ENCODE data around the gene RRP8.

DNA sequence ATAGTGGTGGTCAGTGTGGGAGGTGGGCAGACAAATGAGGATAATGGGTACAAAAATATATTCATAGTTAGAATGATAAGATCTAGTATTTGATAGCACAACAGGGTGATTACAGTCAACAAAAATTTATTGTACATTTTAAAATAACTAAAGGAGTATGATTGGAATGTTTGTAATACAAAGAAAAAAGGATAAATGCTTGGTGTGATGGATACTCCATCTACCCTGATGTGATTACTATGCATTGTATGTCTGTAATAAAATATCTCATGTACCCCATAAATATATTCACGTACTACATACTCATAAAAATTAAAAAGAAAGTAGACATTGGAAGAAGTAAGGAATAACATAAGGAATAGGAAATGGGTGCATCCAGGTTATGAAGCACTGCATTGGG, 15.4 kb downstream of the RRP8 start:
- TF ChIP-seq, protein P1, sequence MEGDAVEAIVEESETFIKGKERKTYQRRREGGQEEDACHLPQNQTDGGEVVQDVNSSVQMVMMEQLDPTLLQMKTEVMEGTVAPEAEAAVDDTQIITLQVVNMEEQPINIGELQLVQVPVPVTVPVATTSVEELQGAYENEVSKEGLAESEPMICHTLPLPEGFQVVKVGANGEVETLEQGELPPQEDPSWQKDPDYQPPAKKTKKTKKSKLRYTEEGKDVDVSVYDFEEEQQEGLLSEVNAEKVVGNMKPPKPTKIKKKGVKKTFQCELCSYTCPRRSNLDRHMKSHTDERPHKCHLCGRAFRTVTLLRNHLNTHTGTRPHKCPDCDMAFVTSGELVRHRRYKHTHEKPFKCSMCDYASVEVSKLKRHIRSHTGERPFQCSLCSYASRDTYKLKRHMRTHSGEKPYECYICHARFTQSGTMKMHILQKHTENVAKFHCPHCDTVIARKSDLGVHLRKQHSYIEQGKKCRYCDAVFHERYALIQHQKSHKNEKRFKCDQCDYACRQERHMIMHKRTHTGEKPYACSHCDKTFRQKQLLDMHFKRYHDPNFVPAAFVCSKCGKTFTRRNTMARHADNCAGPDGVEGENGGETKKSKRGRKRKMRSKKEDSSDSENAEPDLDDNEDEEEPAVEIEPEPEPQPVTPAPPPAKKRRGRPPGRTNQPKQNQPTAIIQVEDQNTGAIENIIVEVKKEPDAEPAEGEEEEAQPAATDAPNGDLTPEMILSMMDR (conservative IDR thresholded peaks at IDR 0.05), result no peak
- no peak for TF ChIP-seq EZH2 (IDR thresholded peaks at IDR 0.05; ENCODE audit: low read depth)
